HG03469 (cell line): ENCODE data around the gene SP110.

ENCODE experiments used
- ATAC-seq: cut with Tn5 transposase; IDR thresholded peaks from one replicate; pipeline ENCODE4 v1.9.1; 2021; ENCODE audit warnings: mild to moderate bottlenecking, moderate library complexity, moderate number of reproducible peaks; ENCODE audit not compliant: unreplicated experiment

Gene SP110

GRCh38 chr2:230172852-230173251 lies 46.9 kb downstream of the SP110 start:
- ATAC-seq = no peak

GRCh38 chr2:230172156-230172555 lies 47.6 kb downstream of the SP110 start:
- ATAC-seq = no peak

- ATAC-seq = no peak
Observed at GRCh38 chr2:230170532-230170931, 49.3 kb downstream of the SP110 start.

- no peak for ATAC-seq
Observed at GRCh38 chr2:230166557-230167170, 53.1 kb downstream of the SP110 start.

GRCh38 chr2:230164139-230164538 lies 55.6 kb downstream of the SP110 start:
- no peak for ATAC-seq

GRCh38 chr2:230162981-230163380 lies 56.8 kb downstream of the SP110 start:
- no peak for ATAC-seq

- no peak for ATAC-seq
Observed at GRCh38 chr2:230161184-230161583, 58.6 kb downstream of the SP110 start.

GRCh38 chr2:230160112-230160660 lies 59.6 kb downstream of the SP110 start:
- ATAC-seq = no peak

GRCh38 chr2:230158468-230158867 lies 61.3 kb downstream of the SP110 start:
- no peak for ATAC-seq

GRCh38 chr2:230156782-230157699 lies 62.7 kb downstream of the SP110 start:
- ATAC-seq = no peak

- ATAC-seq = no peak
Observed at GRCh38 chr2:230155359-230155758, 64.4 kb downstream of the SP110 start.

- ATAC-seq = no peak
Observed at GRCh38 chr2:230153390-230153976, 66.3 kb downstream of the SP110 start.

- no peak for ATAC-seq
Observed at GRCh38 chr2:230152334-230152733, 67.5 kb downstream of the SP110 start.

- no peak for ATAC-seq
Observed at GRCh38 chr2:230144355-230144754, 75.4 kb downstream of the SP110 start.

- no peak for ATAC-seq
Observed at GRCh38 chr2:230140667-230141066, 79.1 kb downstream of the SP110 start.

- no peak for ATAC-seq
Observed at GRCh38 chr2:230137902-230138539, 81.8 kb downstream of the SP110 start.

GRCh38 chr2:230135130-230135525 lies 84.7 kb downstream of the SP110 start:
- no peak for ATAC-seq

GRCh38 chr2:230134496-230135129 lies 85.2 kb downstream of the SP110 start:
- no peak for ATAC-seq

GRCh38 chr2:230131366-230131765 lies 88.4 kb downstream of the SP110 start:
- ATAC-seq = no peak

- no peak for ATAC-seq
Observed at GRCh38 chr2:230130668-230131364, 89.0 kb downstream of the SP110 start.
